Measurements from ENCODE around the gene SERPINB3.

SERPINB3 gene

GRCh38 chr18:63702660-63703059, 41.0 kb upstream of the SERPINB3 start, which contains the start of gene SERPINB11:
Gene SERPINB11, plus strand, starts transcription at chr18:63702960. Its CDS starts 7,234 bp downstream, at chr18:63710194.
- no peak within 1 kb of the TSS for H3K27ac ChIP-seq (replicated peaks)
- no peaks in the 10 kb centered on the region for H3K27me3 ChIP-seq (ENCODE audit: insufficient read depth, poor library complexity, severe bottlenecking)
- TF ChIP-seq CTCF (IDR thresholded peaks at IDR 0.05; ENCODE audit: insufficient read depth, low read length), result no peak
- TF ChIP-seq GABPA (IDR thresholded peaks at IDR 0.05; ENCODE audit: low read depth), result no peak
- TF ChIP-seq SPI1 (IDR thresholded peaks at IDR 0.05; ENCODE audit: borderline replicate concordance, low read depth), result no peak
- TF ChIP-seq, protein P1, sequence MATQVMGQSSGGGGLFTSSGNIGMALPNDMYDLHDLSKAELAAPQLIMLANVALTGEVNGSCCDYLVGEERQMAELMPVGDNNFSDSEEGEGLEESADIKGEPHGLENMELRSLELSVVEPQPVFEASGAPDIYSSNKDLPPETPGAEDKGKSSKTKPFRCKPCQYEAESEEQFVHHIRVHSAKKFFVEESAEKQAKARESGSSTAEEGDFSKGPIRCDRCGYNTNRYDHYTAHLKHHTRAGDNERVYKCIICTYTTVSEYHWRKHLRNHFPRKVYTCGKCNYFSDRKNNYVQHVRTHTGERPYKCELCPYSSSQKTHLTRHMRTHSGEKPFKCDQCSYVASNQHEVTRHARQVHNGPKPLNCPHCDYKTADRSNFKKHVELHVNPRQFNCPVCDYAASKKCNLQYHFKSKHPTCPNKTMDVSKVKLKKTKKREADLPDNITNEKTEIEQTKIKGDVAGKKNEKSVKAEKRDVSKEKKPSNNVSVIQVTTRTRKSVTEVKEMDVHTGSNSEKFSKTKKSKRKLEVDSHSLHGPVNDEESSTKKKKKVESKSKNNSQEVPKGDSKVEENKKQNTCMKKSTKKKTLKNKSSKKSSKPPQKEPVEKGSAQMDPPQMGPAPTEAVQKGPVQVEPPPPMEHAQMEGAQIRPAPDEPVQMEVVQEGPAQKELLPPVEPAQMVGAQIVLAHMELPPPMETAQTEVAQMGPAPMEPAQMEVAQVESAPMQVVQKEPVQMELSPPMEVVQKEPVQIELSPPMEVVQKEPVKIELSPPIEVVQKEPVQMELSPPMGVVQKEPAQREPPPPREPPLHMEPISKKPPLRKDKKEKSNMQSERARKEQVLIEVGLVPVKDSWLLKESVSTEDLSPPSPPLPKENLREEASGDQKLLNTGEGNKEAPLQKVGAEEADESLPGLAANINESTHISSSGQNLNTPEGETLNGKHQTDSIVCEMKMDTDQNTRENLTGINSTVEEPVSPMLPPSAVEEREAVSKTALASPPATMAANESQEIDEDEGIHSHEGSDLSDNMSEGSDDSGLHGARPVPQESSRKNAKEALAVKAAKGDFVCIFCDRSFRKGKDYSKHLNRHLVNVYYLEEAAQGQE (IDR thresholded peaks at IDR 0.05; ENCODE audit: insufficient replicate concordance, low read depth), result no peak
- TF ChIP-seq POLR2AphosphoS5 (IDR thresholded peaks at IDR 0.05; ENCODE audit: low read depth), result no peak
- no peak for DNase-seq (ENCODE audit: low read depth in 1 of 2, low spot score in 1 of 2)
- no peak within 1 kb of the TSS for H3K4me3 ChIP-seq (replicated peaks; ENCODE audit: insufficient read depth, low read length)

GRCh38 chr18:63701952-63702351, 40.3 kb upstream of the SERPINB3 start:
- TF ChIP-seq SPI1 (IDR thresholded peaks at IDR 0.05; ENCODE audit: borderline replicate concordance, low read depth) (no peak), GABPA (IDR thresholded peaks at IDR 0.05; ENCODE audit: low read depth) (no peak), POLR2AphosphoS5 (IDR thresholded peaks at IDR 0.05; ENCODE audit: low read depth) (no peak), CTCF (IDR thresholded peaks at IDR 0.05; ENCODE audit: insufficient read depth, low read length) (no peak)
- TF ChIP-seq, protein P1 (IDR thresholded peaks at IDR 0.05; ENCODE audit: insufficient replicate concordance, low read depth), result no peak
- Histone ChIP-seq H3K4me3 (replicated peaks; ENCODE audit: insufficient read depth, low read length) (no peak overlapping the region), H3K27me3 (ENCODE audit: insufficient read depth, poor library complexity, severe bottlenecking) (no peaks in the 10 kb centered on the region), H3K27ac (replicated peaks) (no peak overlapping the region)
- no peak for DNase-seq (ENCODE audit: low read depth in 1 of 2, low spot score in 1 of 2)

DNA sequence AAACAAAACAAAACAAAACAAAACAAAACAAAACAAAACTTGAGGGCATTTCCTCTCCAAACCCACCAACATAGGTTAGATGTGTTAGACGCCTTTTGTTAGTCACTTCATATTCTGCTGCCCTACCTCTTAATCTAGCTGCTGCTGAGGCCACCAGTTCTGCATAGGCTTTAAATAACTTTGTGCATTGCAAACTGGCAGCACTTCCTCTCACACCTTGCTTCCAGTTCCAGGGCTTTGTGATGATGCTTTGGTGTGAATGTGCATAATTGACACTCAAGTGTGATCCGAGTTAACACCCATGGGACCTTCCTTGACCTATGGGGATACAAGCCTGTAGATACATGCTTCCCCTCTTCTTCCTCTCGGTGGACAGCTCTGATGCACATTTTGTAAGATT, 38.8 kb upstream of the SERPINB3 start:
- Histone ChIP-seq H3K27me3 (ENCODE audit: insufficient read depth, poor library complexity, severe bottlenecking) (no peaks in the 10 kb centered on the region), H3K4me3 (replicated peaks; ENCODE audit: insufficient read depth, low read length) (no peak overlapping the region), H3K27ac (replicated peaks) (no peak overlapping the region)
- DNase-seq (ENCODE audit: low read depth in 1 of 2, low spot score in 1 of 2), result no peak
- no peak for TF ChIP-seq POLR2AphosphoS5 (IDR thresholded peaks at IDR 0.05; ENCODE audit: low read depth)
- peak; percentile 10; the same call in 1 of the 2 replicates for TF ChIP-seq SPI1 (IDR thresholded peaks at IDR 0.05; ENCODE audit: borderline replicate concordance, low read depth)

DNA sequence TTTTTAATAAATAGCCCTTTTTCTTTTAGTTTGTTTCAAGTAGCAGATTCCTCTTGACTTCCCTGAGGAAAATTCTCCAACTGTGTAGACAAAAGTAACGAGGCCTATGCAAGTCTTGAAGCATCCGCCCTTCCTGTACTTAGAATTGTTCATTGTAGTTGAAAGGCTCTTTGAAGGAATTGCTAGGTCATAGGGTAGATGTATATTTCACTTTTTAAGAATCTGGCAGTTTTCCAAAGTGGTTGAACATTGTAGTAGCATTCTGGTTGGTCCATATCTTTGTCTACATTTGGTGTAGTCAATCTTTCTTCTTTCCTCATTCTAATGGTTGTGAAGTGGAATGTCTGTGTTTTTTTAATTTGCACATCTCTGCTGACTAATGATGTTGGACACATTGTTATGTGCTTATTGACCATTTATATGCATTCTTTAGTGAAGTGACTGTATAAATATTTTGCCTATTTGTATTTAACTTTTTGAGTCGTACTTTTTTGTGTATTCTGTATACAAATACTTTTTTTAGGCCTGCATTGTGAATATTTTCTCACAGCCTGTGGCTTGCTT, 35.5 kb upstream of the SERPINB3 start:
- DNase-seq (ENCODE audit: low read depth in 1 of 2, low spot score in 1 of 2), result no peak
- Histone ChIP-seq H3K27me3 (ENCODE audit: insufficient read depth, poor library complexity, severe bottlenecking) (no peaks in the 10 kb centered on the region), H3K27ac (replicated peaks) (no peak overlapping the region), H3K4me3 (replicated peaks; ENCODE audit: insufficient read depth, low read length) (no peak overlapping the region)
- no peak for TF ChIP-seq GABPA (IDR thresholded peaks at IDR 0.05; ENCODE audit: low read depth)
- no peak for TF ChIP-seq SPI1 (IDR thresholded peaks at IDR 0.05; ENCODE audit: borderline replicate concordance, low read depth)
- no peak for TF ChIP-seq CTCF (IDR thresholded peaks at IDR 0.05; ENCODE audit: insufficient read depth, low read length)
- no peak for TF ChIP-seq POLR2AphosphoS5 (IDR thresholded peaks at IDR 0.05; ENCODE audit: low read depth)
- TF ChIP-seq, protein P1 (IDR thresholded peaks at IDR 0.05; ENCODE audit: insufficient replicate concordance, low read depth), result no peak
